Uterus (tissue), 4 donors: ENCODE results near the gene RASL11B. TPM values are rescaled to one million over a fixed set of nuclear protein-coding genes. Genes with fewer than 3 reads are reported as not detected.
"Not testable (repeated sequence)": the region's sequence is repeated elsewhere in the genome, so short reads cannot be mapped to it uniquely, and the experiment has no call there.

Source experiments
- DNase-seq, 2 donors: peaks; one replicate each; pipeline ENCODE4 v3.0.0-alpha.2; 2019 to 2020
- H3K27ac ChIP-seq, 2 donors: fragments of 200-600 bp; sonication (generic); 1 replicate in 1 of 2; 2 replicates in 1 of 2; pipeline ENCODE4 v1.5.1; 2016 to 2018
- H3K27me3 ChIP-seq, 2 donors: fragments of 200-600 bp; sonication (generic); one replicate each; pipeline ENCODE4 v1.5.1; 2018 to 2019; ENCODE audit warnings: control low read depth in 1 of 2
- H3K36me3 ChIP-seq, 2 donors: fragments of 200-600 bp; sonication (generic); one replicate each; pipeline ENCODE4 v1.5.1; 2019; ENCODE audit warnings: control low read depth in 1 of 2
- H3K4me1 ChIP-seq, 2 donors: fragments of 200-600 bp; sonication (generic); one replicate each; pipeline ENCODE4 v1.5.1; 2018 to 2019; ENCODE audit warnings: control low read depth in 1 of 2
- H3K4me3 ChIP-seq, 2 donors: fragments of 200-600 bp; sonication (generic); 1 replicate in 1 of 2; 2 replicates in 1 of 2; pipeline ENCODE4 v1.5.1; 2018 to 2019; ENCODE audit warnings: mild to moderate bottlenecking in 1 of 2
- H3K9me3 ChIP-seq, 2 donors: fragments of 200-600 bp; sonication (generic); one replicate each; pipeline ENCODE4 v1.5.1; 2019; ENCODE audit warnings: control low read depth in 1 of 2
- CTCF ChIP-seq, 4 experiments: fragments of 200-600 bp in 2 of 4; fragments of 450-650 bp in 2 of 4; sonication (generic) in 2 of 4; IDR thresholded peaks; one replicate each; pipeline ENCODE4 v1.5.1; 2016 to 2019; ENCODE audit warnings: antibody characterized with exemption in 4 of 4, mild to moderate bottlenecking in 2 of 4, moderate library complexity in 1 of 4
- POLR2A ChIP-seq, 2 donors: fragments of 450-650 bp; IDR thresholded peaks; one replicate each; pipeline ENCODE4 v1.6.1; 2016; ENCODE audit warnings: antibody characterized with exemption in 2 of 2, mild to moderate bottlenecking in 1 of 2, moderate library complexity in 1 of 2
- intact Hi-C: fragments of 100-400 bp; cut with DNase I; formaldehyde crosslinking; loops from one replicate; pipeline ENCODE4 v1.15.1; 2023; ENCODE audit warnings: low total_unique reads
- total RNA-seq, 4 donors: library from RNA; depleted of rRNA in 3 of 4; stranded (reverse); fragments of >200 nt in 3 of 4; gene quantifications; one replicate each; pipeline versions ENCODE4 v1.1.0 to v1.2.4, GENCODE V29; 2014 to 2023
- donor health status: DM: yes; HTN: yes; CAD: no.

Gene RASL11B
- total RNA-seq, 4 donors from 2014 or later = 0.29 to 36.4 (median 4.4) TPM

GRCh38 chr4:52823702-52824092, 38.4 kb upstream of the RASL11B start:
- no peaks in the 10 kb centered on the region for H3K27me3 ChIP-seq
- TF ChIP-seq POLR2A (IDR thresholded peaks at IDR 0.05) (no peak), CTCF (IDR thresholded peaks at IDR 0.05) (no peak)
- H3K4me1 ChIP-seq = no peaks in the 10 kb centered on the region
- no peak overlapping the region for H3K4me3 ChIP-seq
- no peak for DNase-seq
- H3K36me3 ChIP-seq = no peaks in the 10 kb centered on the region
- H3K27ac ChIP-seq = no peak overlapping the region
- intact Hi-C loops = no loop called here
- H3K9me3 ChIP-seq = no peaks in the 10 kb centered on the region

GRCh38 chr4:52824270-52824602, 37.9 kb upstream of the RASL11B start:
- intact Hi-C loops = no loop called here
- Histone ChIP-seq H3K4me3 (no peak overlapping the region), H3K27ac (no peak overlapping the region), H3K27me3 (no peaks in the 10 kb centered on the region), H3K9me3 (no peaks in the 10 kb centered on the region), H3K4me1 (no peaks in the 10 kb centered on the region), H3K36me3 (no peaks in the 10 kb centered on the region)
- no peak for DNase-seq
- TF ChIP-seq POLR2A (IDR thresholded peaks at IDR 0.05) = no peak
- TF ChIP-seq CTCF (IDR thresholded peaks at IDR 0.05) = no peak

GRCh38 chr4:52824603-52825459, 37.3 kb upstream of the RASL11B start:
- Histone ChIP-seq H3K27ac (no peak overlapping the region), H3K27me3 (no peaks in the 10 kb centered on the region), H3K9me3 (no peaks in the 10 kb centered on the region), H3K36me3 (no peaks in the 10 kb centered on the region), H3K4me3 (no peak overlapping the region), H3K4me1 (no peaks in the 10 kb centered on the region)
- intact Hi-C loops = no loop called here
- no peak for TF ChIP-seq POLR2A (IDR thresholded peaks at IDR 0.05)
- no peak for TF ChIP-seq CTCF (IDR thresholded peaks at IDR 0.05)
- no peak for DNase-seq

GRCh38 chr4:52825460-52826090, 36.5 kb upstream of the RASL11B start:
- Histone ChIP-seq H3K4me3 (no peak overlapping the region), H3K36me3 (no peaks in the 10 kb centered on the region), H3K27me3 (no peaks in the 10 kb centered on the region), H3K4me1 (no peaks in the 10 kb centered on the region), H3K27ac (no peak overlapping the region), H3K9me3 (no peaks in the 10 kb centered on the region)
- intact Hi-C loops = no loop called here
- no peak for DNase-seq
- TF ChIP-seq CTCF (IDR thresholded peaks at IDR 0.05) (no peak), POLR2A (IDR thresholded peaks at IDR 0.05) (no peak)

GRCh38 chr4:52833941-52834525, 28.1 kb upstream of the RASL11B start:
- Histone ChIP-seq H3K36me3 (no peaks in the 10 kb centered on the region), H3K4me1 (no peaks in the 10 kb centered on the region), H3K27me3 (no peaks in the 10 kb centered on the region), H3K4me3 (no peak overlapping the region), H3K27ac (no peak overlapping the region), H3K9me3 (no peaks in the 10 kb centered on the region)
- intact Hi-C loops = no loop called here
- no peak for DNase-seq
- TF ChIP-seq CTCF (IDR thresholded peaks at IDR 0.05) (no peak), POLR2A (IDR thresholded peaks at IDR 0.05) (no peak)

- intact Hi-C loops, H3K27ac ChIP-seq, H3K27me3 ChIP-seq, H3K4me3 ChIP-seq, H3K9me3 ChIP-seq, H3K4me1 ChIP-seq, H3K36me3 ChIP-seq, DNase-seq: not testable (repeated sequence)
These were observed 27.3 kb upstream of the RASL11B start for GRCh38 chr4:52834641-52835456.
